ENCODE data around the gene SPG21.

Gene SPG21

GRCh38 chr15:64916365-64916764, 73.3 kb downstream of the SPG21 start:
- no peak for DNase-seq (ENCODE audit: low read depth)
- no peak for TF ChIP-seq CTCF (IDR thresholded peaks at IDR 0.05; ENCODE audit: control insufficient read depth, insufficient read depth, low read depth, low read length, missing control alignments)
- no peak overlapping the region for H3K4me3 ChIP-seq (ENCODE audit: control insufficient read depth, low read depth, low read length)

DNA sequence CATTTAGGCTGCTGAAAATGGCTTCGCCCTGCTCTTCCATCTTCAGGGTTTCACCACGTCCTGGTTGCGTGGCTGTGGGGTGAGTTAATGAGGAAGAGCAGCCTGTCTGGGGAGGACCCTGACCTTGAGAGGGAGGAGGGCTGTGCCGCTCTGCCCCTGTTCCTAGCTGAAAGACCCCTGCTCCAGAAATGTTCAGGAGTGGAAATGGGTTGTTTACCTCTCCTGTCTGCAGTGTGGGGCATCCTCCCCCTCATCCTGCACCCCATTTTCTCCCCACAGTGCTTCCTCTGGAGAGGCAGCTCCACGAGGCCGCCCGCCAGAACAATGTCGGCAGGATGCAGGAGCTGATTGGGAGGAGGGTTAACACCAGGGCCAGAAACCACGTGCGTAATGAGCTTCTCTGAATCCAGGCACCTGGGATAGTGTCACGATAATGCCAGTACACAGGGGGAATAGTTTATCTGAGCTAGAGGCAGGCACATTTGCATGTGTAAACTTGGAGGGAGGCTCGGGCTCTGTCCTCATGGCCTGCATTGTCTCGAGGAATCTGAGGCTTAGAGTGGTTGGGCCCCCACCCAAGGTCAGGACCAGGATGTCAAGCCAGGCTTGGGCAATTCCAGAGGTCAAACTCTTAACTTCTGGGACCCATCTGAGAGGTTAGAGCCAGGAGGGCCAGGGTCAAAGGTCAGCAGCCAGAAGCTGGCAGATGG, 74.0 kb downstream of the SPG21 start:
- no peak for DNase-seq (ENCODE audit: low read depth)
- H3K4me3 ChIP-seq (ENCODE audit: control insufficient read depth, low read depth, low read length): no peak overlapping the region

More for the DNA sequence above, 74.0 kb downstream of the SPG21 start:
- no peak for TF ChIP-seq CTCF (IDR thresholded peaks at IDR 0.05; ENCODE audit: control insufficient read depth, insufficient read depth, low read depth, low read length, missing control alignments)

All from AG09309 (cell line).